WTC11 (cell line): ENCODE data around the gene SYDE2. TPM values are rescaled to one million over a fixed set of nuclear protein-coding genes. Genes with fewer than 3 reads are reported as not detected.

Experiments used
- ATAC-seq: fragments of 200-7000 bp; cut with Tn5 transposase; 2 replicates; pipeline ENCODE4 v1.10.0; 2021; ENCODE audit warnings: mild to moderate bottlenecking, moderate library complexity
- CTCF ChIA-PET: fragments of 300-600 bp; sonication (Branson Sonifier 250); formaldehyde crosslinking; loops from one replicate; lab custom pipeline; 2021; ENCODE audit warnings: antibody characterized with exemption; lab: Charles Lee
- POLR2A ChIA-PET: fragments of 350-600 bp; sonication (Branson Sonifier 250); formaldehyde crosslinking; loops from one replicate; lab custom pipeline; 2021; ENCODE audit warnings: antibody characterized with exemption; lab: Charles Lee
- DNase-seq: peaks from one replicate; pipeline ENCODE4 v3.0.0; 2021; ENCODE audit warnings: low spot score
- H3K27ac Mint-ChIP-seq: 2 replicates; pipeline ENCODE4 v1.8.0; 2021; ENCODE audit warnings: mixed read lengths
- H3K27me3 Mint-ChIP-seq: 2 replicates; pipeline ENCODE4 v1.8.0; 2021; ENCODE audit warnings: low read depth, mild to moderate bottlenecking, moderate library complexity, mixed read lengths
- H3K36me3 Mint-ChIP-seq: 2 replicates; pipeline ENCODE4 v1.8.0; 2021; ENCODE audit warnings: mixed read lengths
- H3K4me1 Mint-ChIP-seq: 2 replicates; pipeline ENCODE4 v1.8.0; 2022; ENCODE audit warnings: mixed read lengths
- H3K4me3 Mint-ChIP-seq: 2 replicates; pipeline ENCODE4 v1.8.0; 2021; ENCODE audit warnings: mild to moderate bottlenecking, moderate library complexity, mixed read lengths
- H3K9me3 Mint-ChIP-seq: 2 replicates; pipeline ENCODE4 v1.8.0; 2021; ENCODE audit warnings: mixed read lengths
- ATF1 ChIP-seq: sonication (generic); formaldehyde crosslinking; IDR thresholded peaks from 2 replicates; pipeline ENCODE4 v1.8.1; 2023; ENCODE audit warnings: mild to moderate bottlenecking, moderate library complexity, missing genetic modification reagents
- CBFB ChIP-seq: sonication (generic); formaldehyde crosslinking; IDR thresholded peaks from 2 replicates; pipeline ENCODE4 v1.8.1; 2022; ENCODE audit warnings: mild to moderate bottlenecking, low read depth, missing genetic modification reagents
- EMX1 ChIP-seq: fragments of 250-450 bp; sonication (Bioruptor Pico); IDR thresholded peaks from 2 replicates; pipeline ENCODE4 v1.8.0; 2021; ENCODE audit warnings: mild to moderate bottlenecking
- ESRRA ChIP-seq: sonication (generic); formaldehyde crosslinking; IDR thresholded peaks from 2 replicates; pipeline ENCODE4 v1.8.1; 2022; ENCODE audit warnings: mild to moderate bottlenecking, missing genetic modification reagents, borderline replicate concordance
- ETV6 ChIP-seq: sonication (generic); formaldehyde crosslinking; IDR thresholded peaks from 2 replicates; pipeline ENCODE4 v1.8.1; 2022; ENCODE audit warnings: mild to moderate bottlenecking, missing genetic modification reagents
- GABPB1 ChIP-seq: sonication (generic); formaldehyde crosslinking; IDR thresholded peaks from 2 replicates; pipeline ENCODE4 v1.8.1; 2023; ENCODE audit warnings: mild to moderate bottlenecking, missing genetic modification reagents
- JUN ChIP-seq: sonication (generic); formaldehyde crosslinking; IDR thresholded peaks from 2 replicates; pipeline ENCODE4 v1.8.0; 2023; ENCODE audit warnings: mild to moderate bottlenecking, missing genetic modification reagents
- MYBL2 ChIP-seq: sonication (generic); formaldehyde crosslinking; IDR thresholded peaks from 2 replicates; pipeline ENCODE4 v1.8.1; 2023; ENCODE audit warnings: mild to moderate bottlenecking, moderate library complexity, missing genetic modification reagents
- NFYB ChIP-seq: sonication (generic); formaldehyde crosslinking; conservative IDR thresholded peaks from 2 replicates; pipeline ENCODE4 v1.8.0; 2022; ENCODE audit warnings: low read depth, missing genetic modification reagents
- NR2C2 ChIP-seq: sonication (generic); formaldehyde crosslinking; IDR thresholded peaks from 2 replicates; pipeline ENCODE4 v1.8.0; 2022; ENCODE audit warnings: mild to moderate bottlenecking, missing genetic modification reagents
- PRRX2 ChIP-seq: fragments of 250-450 bp; sonication (Bioruptor Pico); IDR thresholded peaks from 2 replicates; pipeline ENCODE4 v1.8.0; 2021; ENCODE audit warnings: mild to moderate bottlenecking
- RELA ChIP-seq: sonication (generic); formaldehyde crosslinking; IDR thresholded peaks from 2 replicates; pipeline ENCODE4 v1.8.1; 2022; ENCODE audit warnings: missing genetic modification reagents, mild to moderate bottlenecking, borderline replicate concordance
- SMAD3 ChIP-seq: sonication (generic); formaldehyde crosslinking; IDR thresholded peaks from 2 replicates; pipeline ENCODE4 v1.8.0; 2022; ENCODE audit warnings: missing genetic modification reagents, mild to moderate bottlenecking, borderline replicate concordance
- SOX15 ChIP-seq: fragments of 250-450 bp; sonication (Bioruptor Pico); IDR thresholded peaks from 2 replicates; pipeline ENCODE4 v1.9.0; 2021; ENCODE audit warnings: mild to moderate bottlenecking
- TEAD4 ChIP-seq: sonication (generic); formaldehyde crosslinking; IDR thresholded peaks from 2 replicates; pipeline ENCODE4 v1.8.0; 2022; ENCODE audit warnings: mild to moderate bottlenecking, missing genetic modification reagents
- ZBTB21 ChIP-seq: sonication (generic); formaldehyde crosslinking; IDR thresholded peaks from 2 replicates; pipeline ENCODE4 v1.8.1; 2023; ENCODE audit warnings: mild to moderate bottlenecking, missing genetic modification reagents, borderline replicate concordance
- ZNF121 ChIP-seq: sonication (generic); formaldehyde crosslinking; IDR thresholded peaks from 2 replicates; pipeline ENCODE4 v1.8.0; 2023; ENCODE audit warnings: missing genetic modification reagents
- ZNF138 ChIP-seq: sonication (generic); formaldehyde crosslinking; conservative IDR thresholded peaks from 2 replicates; pipeline ENCODE4 v1.8.1; 2022; ENCODE audit warnings: mild to moderate bottlenecking, moderate library complexity, missing genetic modification reagents
- ZNF219 ChIP-seq: sonication (generic); formaldehyde crosslinking; IDR thresholded peaks from 2 replicates; pipeline ENCODE4 v1.8.0; 2023; ENCODE audit warnings: missing genetic modification reagents, mild to moderate bottlenecking, borderline replicate concordance
- ZNF232 ChIP-seq: sonication (generic); formaldehyde crosslinking; IDR thresholded peaks from 2 replicates; pipeline ENCODE4 v1.8.0; 2022; ENCODE audit warnings: mild to moderate bottlenecking, missing genetic modification reagents
- ZNF263 ChIP-seq: sonication (generic); formaldehyde crosslinking; IDR thresholded peaks from 2 replicates; pipeline ENCODE4 v1.8.1; 2022; ENCODE audit warnings: low read depth, mild to moderate bottlenecking, moderate library complexity, missing genetic modification reagents
- ZNF423 ChIP-seq: fragments of 250-450 bp; sonication (Bioruptor Pico); IDR thresholded peaks from 2 replicates; pipeline ENCODE4 v2.1.2; 2022; ENCODE audit warnings: mild to moderate bottlenecking, moderate library complexity
- total RNA-seq: library from RNA; stranded (reverse); gene quantifications from 3 replicates; pipeline ENCODE4 v1.2.3, GENCODE V29; 2021
- TF ChIP-seq, protein P1 (sequence below): fragments of 250-450 bp; sonication (Bioruptor Pico); IDR thresholded peaks from 2 replicates; pipeline ENCODE4 v1.8.0; 2021; ENCODE audit warnings: mild to moderate bottlenecking
- TF ChIP-seq, protein P2 (sequence below): fragments of 250-450 bp; sonication (Bioruptor Pico); conservative IDR thresholded peaks from 2 replicates; pipeline ENCODE4 v1.9.0; 2021; ENCODE audit warnings: mild to moderate bottlenecking
- TF ChIP-seq, protein P3 (sequence below): sonication (generic); formaldehyde crosslinking; conservative IDR thresholded peaks from 2 replicates; pipeline ENCODE4 v1.8.1; 2022; ENCODE audit warnings: mild to moderate bottlenecking, missing genetic modification reagents
- TF ChIP-seq, protein P4 (sequence below): fragments of 250-450 bp; sonication (Bioruptor Pico); IDR thresholded peaks from 2 replicates; pipeline ENCODE4 v1.9.0; 2021; ENCODE audit warnings: mild to moderate bottlenecking
- TF ChIP-seq, protein P5 (sequence below): fragments of 250-450 bp; sonication (Bioruptor Pico); IDR thresholded peaks from 2 replicates; pipeline ENCODE4 v1.9.0; 2021; ENCODE audit warnings: mild to moderate bottlenecking
- TF ChIP-seq, protein P6 (sequence below): sonication (generic); formaldehyde crosslinking; IDR thresholded peaks from 2 replicates; pipeline ENCODE4 v1.8.0; 2022; ENCODE audit warnings: mild to moderate bottlenecking, missing genetic modification reagents
- TF ChIP-seq, protein P7 (sequence below): sonication (generic); formaldehyde crosslinking; IDR thresholded peaks from 2 replicates; pipeline ENCODE4 v1.8.1; 2022; ENCODE audit warnings: low read depth, mild to moderate bottlenecking, moderate library complexity, missing genetic modification reagents, borderline replicate concordance

Gene SYDE2
- total RNA-seq, 1 experiment from 2014 or later = 13.8 TPM

DNA sequence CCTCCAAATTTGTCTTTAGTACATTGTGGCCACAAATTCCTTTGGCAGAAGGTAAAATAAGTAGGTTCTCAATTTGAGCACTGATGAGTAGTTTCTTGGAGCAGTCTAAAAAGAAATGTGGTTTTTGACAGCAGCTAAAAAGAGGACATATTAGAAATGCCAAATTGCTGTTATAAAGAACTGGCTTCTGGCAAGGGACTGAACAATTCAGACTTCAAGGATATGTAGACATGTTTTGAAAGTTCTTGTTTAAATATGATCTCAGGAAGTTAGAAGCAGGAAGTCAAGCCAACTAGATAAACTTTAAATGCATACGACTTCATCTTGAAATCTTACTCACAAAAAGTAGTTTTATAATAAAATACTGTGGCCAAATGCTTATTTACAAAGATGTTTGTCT is 39.8 kb upstream of the SYDE2 start (continued):
- TF ChIP-seq GABPB1 (CRISPR knock-in tag) = no peak
- TF ChIP-seq ZNF138 = no peak
- TF ChIP-seq, protein P1, sequence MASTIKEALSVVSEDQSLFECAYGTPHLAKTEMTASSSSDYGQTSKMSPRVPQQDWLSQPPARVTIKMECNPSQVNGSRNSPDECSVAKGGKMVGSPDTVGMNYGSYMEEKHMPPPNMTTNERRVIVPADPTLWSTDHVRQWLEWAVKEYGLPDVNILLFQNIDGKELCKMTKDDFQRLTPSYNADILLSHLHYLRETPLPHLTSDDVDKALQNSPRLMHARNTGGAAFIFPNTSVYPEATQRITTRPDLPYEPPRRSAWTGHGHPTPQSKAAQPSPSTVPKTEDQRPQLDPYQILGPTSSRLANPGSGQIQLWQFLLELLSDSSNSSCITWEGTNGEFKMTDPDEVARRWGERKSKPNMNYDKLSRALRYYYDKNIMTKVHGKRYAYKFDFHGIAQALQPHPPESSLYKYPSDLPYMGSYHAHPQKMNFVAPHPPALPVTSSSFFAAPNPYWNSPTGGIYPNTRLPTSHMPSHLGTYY (CRISPR knock-in tag) = no peak

DNA sequence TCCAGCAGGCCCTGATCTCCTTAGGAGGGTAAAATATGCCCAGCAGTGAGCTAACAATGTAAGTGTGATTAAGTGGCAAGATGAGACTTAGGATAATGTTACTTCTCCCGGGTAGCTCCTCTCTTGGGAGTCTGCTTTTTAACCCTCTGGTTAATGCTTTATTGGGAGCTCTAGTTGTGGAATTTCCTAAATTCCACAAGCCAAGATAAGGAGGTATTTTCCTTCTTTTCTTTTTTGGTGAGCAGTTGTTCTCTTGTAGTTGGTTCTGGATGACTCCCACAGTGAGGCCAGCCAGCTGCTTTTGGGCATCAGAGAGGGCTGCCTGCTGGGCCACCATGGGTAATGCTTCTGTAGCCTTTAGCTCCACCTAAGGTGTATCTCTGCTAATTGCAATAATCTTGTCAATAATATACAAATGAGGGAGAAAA is 39.4 kb upstream of the SYDE2 start:
- CTCF ChIA-PET = interaction anchor here (0.6 to 1.8 kb wide), 28 partner anchors 9 to 304 kb away, joined by 3 to 58 read pairs (median 4); partner anchors contain the start of gene C1orf52
- Mint-ChIP-seq H3K27ac (no peak overlapping the region), H3K4me3 (no peak overlapping the region), H3K36me3 (no peaks in the 10 kb centered on the region), H3K4me1 (peaks cover 25% of the 10 kb centered on the region), H3K9me3 (0 out of 2 replicates have a peak, but pooled peaks cover 3% of the 10 kb centered on the region), H3K27me3 (no peaks in the 10 kb centered on the region)
- peak; percentile 56 for DNase-seq
- POLR2A ChIA-PET = interaction anchor here (0.9 to 1.5 kb wide), 4 partner anchors 16 to 295 kb away, joined by 3 read pairs; partner anchors contain the start of gene BCL10
- peak; percentile 94 for ATAC-seq
- no peak for TF ChIP-seq ZNF423 (CRISPR knock-in tag)
- TF ChIP-seq RELA = no peak
- no peak for TF ChIP-seq ZNF232 (CRISPR knock-in tag)
- TF ChIP-seq ZNF263 (CRISPR knock-in tag) = no peak
- no peak for TF ChIP-seq NFYB (CRISPR knock-in tag)
- TF ChIP-seq GABPB1 (CRISPR knock-in tag) = no peak
- TF ChIP-seq ETV6 (CRISPR knock-in tag) = no peak
- TF ChIP-seq, protein P2, sequence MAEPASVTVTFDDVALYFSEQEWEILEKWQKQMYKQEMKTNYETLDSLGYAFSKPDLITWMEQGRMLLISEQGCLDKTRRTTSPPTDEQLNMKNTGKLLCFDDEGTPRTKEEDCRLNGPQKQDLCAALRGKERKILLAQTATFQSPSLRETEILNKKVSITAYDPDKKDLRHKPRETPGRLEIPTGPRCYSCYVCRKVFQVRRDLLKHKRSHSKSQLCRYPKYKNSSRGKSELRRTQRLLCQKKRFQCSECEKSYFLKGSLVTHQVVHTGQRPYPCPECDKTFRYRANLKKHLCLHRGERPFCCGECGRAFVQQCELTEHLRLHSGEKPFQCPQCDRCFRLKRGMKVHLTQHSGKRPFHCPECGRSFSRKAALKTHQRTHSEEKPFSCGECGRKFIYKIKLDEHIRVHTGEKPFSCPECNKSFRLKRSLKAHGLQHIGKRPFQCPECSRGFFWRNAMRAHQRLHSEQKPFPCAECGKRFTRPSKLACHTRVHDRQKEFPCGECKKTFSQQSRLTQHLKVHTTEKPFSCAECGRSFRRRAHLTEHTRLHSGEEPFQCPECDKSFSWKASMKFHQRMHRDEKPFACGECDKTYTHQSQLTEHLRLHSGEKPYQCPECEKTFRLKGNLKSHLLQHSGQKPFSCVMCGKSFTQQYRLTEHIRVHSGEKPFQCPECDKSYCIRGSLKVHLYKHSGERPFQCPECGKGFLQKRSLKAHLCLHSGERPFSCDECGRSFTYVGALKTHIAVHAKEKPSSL = no peak
- TF ChIP-seq PRRX2 (CRISPR knock-in tag) = no peak
- TF ChIP-seq ESRRA (CRISPR knock-in tag) = no peak
- TF ChIP-seq ZNF219 = no peak
- no peak for TF ChIP-seq TEAD4 (CRISPR knock-in tag)
- no peak for TF ChIP-seq ATF1 (CRISPR knock-in tag)
- TF ChIP-seq, protein P3, sequence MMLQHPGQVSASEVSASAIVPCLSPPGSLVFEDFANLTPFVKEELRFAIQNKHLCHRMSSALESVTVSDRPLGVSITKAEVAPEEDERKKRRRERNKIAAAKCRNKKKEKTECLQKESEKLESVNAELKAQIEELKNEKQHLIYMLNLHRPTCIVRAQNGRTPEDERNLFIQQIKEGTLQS (CRISPR knock-in tag) = no peak
- TF ChIP-seq EMX1 = no peak
- TF ChIP-seq ZBTB21 = no peak
- no peak for TF ChIP-seq NR2C2
- TF ChIP-seq SMAD3 = no peak

DNA sequence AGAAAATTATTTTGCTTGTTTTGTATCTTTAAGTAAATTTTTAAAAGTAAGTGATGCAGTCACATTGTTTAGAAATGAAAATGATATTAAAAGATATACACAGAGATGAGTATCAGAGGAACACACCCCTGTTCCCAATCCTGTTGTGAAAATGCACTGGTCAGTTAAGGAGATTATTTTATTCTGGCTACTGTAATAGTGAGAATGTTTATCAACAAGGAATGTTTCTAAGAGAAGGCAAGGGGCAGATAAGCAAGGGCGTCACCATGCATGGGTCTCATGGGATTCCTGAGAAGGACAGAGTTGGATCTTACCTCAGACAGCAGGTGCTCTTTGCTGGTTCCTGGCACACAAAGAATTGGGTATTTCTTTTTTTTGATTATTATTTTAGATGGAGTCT is 36.8 kb upstream of the SYDE2 start:
- H3K27ac Mint-ChIP-seq = no peak overlapping the region
- DNase-seq (no peak), ATAC-seq (no peak)
- no peak overlapping the region for H3K4me3 Mint-ChIP-seq
- H3K9me3 Mint-ChIP-seq = 0 out of 2 replicates have a peak, but pooled peaks cover 3% of the 10 kb centered on the region
- no peaks in the 10 kb centered on the region for H3K27me3 Mint-ChIP-seq
- CTCF ChIA-PET = no interaction called here
- no peaks in the 10 kb centered on the region for H3K36me3 Mint-ChIP-seq
- POLR2A ChIA-PET = no interaction called here
- H3K4me1 Mint-ChIP-seq = peaks cover 11% of the 10 kb centered on the region
- TF ChIP-seq, protein P4, sequence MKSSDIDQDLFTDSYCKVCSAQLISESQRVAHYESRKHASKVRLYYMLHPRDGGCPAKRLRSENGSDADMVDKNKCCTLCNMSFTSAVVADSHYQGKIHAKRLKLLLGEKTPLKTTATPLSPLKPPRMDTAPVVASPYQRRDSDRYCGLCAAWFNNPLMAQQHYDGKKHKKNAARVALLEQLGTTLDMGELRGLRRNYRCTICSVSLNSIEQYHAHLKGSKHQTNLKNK (CRISPR knock-in tag) = no peak
- TF ChIP-seq, protein P5, sequence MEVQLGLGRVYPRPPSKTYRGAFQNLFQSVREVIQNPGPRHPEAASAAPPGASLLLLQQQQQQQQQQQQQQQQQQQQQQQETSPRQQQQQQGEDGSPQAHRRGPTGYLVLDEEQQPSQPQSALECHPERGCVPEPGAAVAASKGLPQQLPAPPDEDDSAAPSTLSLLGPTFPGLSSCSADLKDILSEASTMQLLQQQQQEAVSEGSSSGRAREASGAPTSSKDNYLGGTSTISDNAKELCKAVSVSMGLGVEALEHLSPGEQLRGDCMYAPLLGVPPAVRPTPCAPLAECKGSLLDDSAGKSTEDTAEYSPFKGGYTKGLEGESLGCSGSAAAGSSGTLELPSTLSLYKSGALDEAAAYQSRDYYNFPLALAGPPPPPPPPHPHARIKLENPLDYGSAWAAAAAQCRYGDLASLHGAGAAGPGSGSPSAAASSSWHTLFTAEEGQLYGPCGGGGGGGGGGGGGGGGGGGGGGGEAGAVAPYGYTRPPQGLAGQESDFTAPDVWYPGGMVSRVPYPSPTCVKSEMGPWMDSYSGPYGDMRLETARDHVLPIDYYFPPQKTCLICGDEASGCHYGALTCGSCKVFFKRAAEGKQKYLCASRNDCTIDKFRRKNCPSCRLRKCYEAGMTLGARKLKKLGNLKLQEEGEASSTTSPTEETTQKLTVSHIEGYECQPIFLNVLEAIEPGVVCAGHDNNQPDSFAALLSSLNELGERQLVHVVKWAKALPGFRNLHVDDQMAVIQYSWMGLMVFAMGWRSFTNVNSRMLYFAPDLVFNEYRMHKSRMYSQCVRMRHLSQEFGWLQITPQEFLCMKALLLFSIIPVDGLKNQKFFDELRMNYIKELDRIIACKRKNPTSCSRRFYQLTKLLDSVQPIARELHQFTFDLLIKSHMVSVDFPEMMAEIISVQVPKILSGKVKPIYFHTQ (CRISPR knock-in tag) = no peak
- TF ChIP-seq ZNF121 (CRISPR knock-in tag) (no peak), MYBL2 (CRISPR knock-in tag) (no peak), JUN (CRISPR knock-in tag) (no peak), CBFB (no peak), SOX15 (no peak), ATF1 (CRISPR knock-in tag) (no peak)
- TF ChIP-seq, protein P6, sequence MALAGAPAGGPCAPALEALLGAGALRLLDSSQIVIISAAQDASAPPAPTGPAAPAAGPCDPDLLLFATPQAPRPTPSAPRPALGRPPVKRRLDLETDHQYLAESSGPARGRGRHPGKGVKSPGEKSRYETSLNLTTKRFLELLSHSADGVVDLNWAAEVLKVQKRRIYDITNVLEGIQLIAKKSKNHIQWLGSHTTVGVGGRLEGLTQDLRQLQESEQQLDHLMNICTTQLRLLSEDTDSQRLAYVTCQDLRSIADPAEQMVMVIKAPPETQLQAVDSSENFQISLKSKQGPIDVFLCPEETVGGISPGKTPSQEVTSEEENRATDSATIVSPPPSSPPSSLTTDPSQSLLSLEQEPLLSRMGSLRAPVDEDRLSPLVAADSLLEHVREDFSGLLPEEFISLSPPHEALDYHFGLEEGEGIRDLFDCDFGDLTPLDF (CRISPR knock-in tag) = no peak
- TF ChIP-seq, protein P7, sequence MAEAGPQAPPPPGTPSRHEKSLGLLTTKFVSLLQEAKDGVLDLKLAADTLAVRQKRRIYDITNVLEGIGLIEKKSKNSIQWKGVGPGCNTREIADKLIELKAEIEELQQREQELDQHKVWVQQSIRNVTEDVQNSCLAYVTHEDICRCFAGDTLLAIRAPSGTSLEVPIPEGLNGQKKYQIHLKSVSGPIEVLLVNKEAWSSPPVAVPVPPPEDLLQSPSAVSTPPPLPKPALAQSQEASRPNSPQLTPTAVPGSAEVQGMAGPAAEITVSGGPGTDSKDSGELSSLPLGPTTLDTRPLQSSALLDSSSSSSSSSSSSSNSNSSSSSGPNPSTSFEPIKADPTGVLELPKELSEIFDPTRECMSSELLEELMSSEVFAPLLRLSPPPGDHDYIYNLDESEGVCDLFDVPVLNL (CRISPR knock-in tag) = no peak
